ENCODE measurements around the gene ARID1B. TPM values are rescaled to one million over a fixed set of nuclear protein-coding genes. Genes with fewer than 3 reads are reported as not detected.
A peak's percentile ranks its signal among the peaks of the same experiment; 100 is the strongest.

Gene ARID1B
- total RNA-seq, 1 donor from 2014 or later = 59.3 TPM

DNA sequence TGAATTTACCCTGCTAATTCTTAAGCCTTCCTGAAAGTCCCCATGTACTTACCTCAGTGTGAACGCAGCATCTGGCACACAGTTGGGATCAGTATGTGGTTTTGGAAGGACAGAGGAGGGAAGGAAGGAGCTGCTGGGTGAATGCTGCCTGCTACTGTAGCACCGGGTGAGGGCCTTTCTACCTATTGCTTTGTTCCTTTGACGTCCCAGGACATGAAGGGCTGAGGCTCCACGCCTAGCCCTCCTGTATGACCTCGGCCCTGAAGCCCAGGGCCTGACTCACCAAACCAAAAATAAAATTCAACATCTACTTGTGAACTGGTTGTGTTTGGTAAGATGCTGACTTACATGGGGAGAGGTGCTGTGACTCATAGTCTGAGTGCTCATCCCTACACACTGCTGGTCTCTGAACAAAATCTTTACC is 51.1 kb downstream of the ARID1B start:
- H3K27me3 Mint-ChIP-seq (ENCODE audit: low read depth) = no peaks in the 10 kb centered on the region
- H3K4me1 Mint-ChIP-seq (ENCODE audit: low read depth) = peaks cover 80% of the 10 kb centered on the region
- H3K9me3 Mint-ChIP-seq (ENCODE audit: low read depth) = no peaks in the 10 kb centered on the region
- H3K27ac Mint-ChIP-seq (ENCODE audit: unreplicated experiment) = peak overlapping the region; percentile 86
- no peak for DNase-seq (ENCODE audit: low spot score)
- TF ChIP-seq, protein P1, sequence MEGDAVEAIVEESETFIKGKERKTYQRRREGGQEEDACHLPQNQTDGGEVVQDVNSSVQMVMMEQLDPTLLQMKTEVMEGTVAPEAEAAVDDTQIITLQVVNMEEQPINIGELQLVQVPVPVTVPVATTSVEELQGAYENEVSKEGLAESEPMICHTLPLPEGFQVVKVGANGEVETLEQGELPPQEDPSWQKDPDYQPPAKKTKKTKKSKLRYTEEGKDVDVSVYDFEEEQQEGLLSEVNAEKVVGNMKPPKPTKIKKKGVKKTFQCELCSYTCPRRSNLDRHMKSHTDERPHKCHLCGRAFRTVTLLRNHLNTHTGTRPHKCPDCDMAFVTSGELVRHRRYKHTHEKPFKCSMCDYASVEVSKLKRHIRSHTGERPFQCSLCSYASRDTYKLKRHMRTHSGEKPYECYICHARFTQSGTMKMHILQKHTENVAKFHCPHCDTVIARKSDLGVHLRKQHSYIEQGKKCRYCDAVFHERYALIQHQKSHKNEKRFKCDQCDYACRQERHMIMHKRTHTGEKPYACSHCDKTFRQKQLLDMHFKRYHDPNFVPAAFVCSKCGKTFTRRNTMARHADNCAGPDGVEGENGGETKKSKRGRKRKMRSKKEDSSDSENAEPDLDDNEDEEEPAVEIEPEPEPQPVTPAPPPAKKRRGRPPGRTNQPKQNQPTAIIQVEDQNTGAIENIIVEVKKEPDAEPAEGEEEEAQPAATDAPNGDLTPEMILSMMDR (IDR thresholded peaks at IDR 0.05) = no peak
- no peaks in the 10 kb centered on the region for H3K36me3 Mint-ChIP-seq (ENCODE audit: low read depth)
- no peak overlapping the region for H3K4me3 Mint-ChIP-seq (ENCODE audit: unreplicated experiment)

GRCh38 chr6:156830126-156830525 is 52.9 kb downstream of the ARID1B start:
- Mint-ChIP-seq H3K27me3 (ENCODE audit: low read depth) (no peaks in the 10 kb centered on the region), H3K4me1 (ENCODE audit: low read depth) (peaks cover 75% of the 10 kb centered on the region), H3K36me3 (ENCODE audit: low read depth) (no peaks in the 10 kb centered on the region), H3K9me3 (ENCODE audit: low read depth) (no peaks in the 10 kb centered on the region), H3K27ac (ENCODE audit: unreplicated experiment) (no peak overlapping the region), H3K4me3 (ENCODE audit: unreplicated experiment) (no peak overlapping the region)
- no peak for DNase-seq (ENCODE audit: low spot score)
- TF ChIP-seq, protein P1 (IDR thresholded peaks at IDR 0.05) = no peak

GRCh38 chr6:156832231-156832647 is 55.1 kb downstream of the ARID1B start:
- no peaks in the 10 kb centered on the region for H3K27me3 Mint-ChIP-seq (ENCODE audit: low read depth)
- H3K9me3 Mint-ChIP-seq (ENCODE audit: low read depth) = no peaks in the 10 kb centered on the region
- H3K4me3 Mint-ChIP-seq (ENCODE audit: unreplicated experiment) = no peak overlapping the region
- DNase-seq (ENCODE audit: low spot score) = no peak
- TF ChIP-seq, protein P1 (IDR thresholded peaks at IDR 0.05) = no peak
- H3K27ac Mint-ChIP-seq (ENCODE audit: unreplicated experiment) = peak overlapping the region; percentile 70
- H3K4me1 Mint-ChIP-seq (ENCODE audit: low read depth) = peaks cover 55% of the 10 kb centered on the region
- H3K36me3 Mint-ChIP-seq (ENCODE audit: low read depth) = peaks cover 1% of the 10 kb centered on the region

DNA sequence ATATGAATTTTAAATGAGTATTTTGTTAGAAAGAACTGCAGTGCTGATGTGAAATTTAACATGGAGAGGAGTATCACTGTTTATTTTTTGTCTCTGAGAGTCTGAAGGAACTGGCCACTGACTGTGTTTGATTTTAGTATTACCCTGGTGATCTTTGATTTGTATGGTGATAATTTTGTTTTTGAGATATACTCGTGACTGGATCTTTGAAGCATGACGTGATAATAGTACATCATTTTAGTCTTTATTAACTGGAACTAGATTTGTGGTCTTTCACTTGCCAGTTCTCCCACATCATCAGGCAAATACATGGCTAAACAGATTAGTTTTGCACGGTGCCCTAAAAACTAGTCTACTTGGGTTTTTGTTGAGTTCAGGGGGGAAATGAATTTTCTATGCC is 55.5 kb downstream of the ARID1B start:
- H3K36me3 Mint-ChIP-seq (ENCODE audit: low read depth) = peaks cover 1% of the 10 kb centered on the region
- H3K27ac Mint-ChIP-seq (ENCODE audit: unreplicated experiment) = peak overlapping the region; percentile 70
- TF ChIP-seq, protein P1 (IDR thresholded peaks at IDR 0.05) = no peak

DNA sequence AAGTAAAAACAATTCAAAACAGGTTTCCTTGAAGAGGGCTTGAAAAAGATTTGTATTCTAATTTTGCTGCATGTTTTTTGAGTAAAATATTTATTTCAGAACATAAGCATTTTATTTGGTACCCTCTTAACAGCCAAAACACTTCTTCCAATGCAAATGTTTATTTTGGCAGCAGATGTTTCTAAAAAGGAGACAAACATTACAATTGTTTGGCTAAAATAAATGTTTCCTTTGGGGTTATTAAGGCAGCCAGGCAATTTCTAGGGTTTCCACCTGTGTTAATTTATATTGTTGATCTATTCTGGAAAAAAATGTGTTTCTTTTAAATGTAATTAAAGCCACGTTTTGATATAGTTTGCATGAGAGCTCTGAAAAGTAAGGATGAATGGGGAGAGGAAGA is 56.6 kb downstream of the ARID1B start:
- no peak for DNase-seq (ENCODE audit: low spot score)
- H3K4me3 Mint-ChIP-seq (ENCODE audit: unreplicated experiment) = no peak overlapping the region
- peak overlapping the region; percentile 29 for H3K27ac Mint-ChIP-seq (ENCODE audit: unreplicated experiment)
- H3K9me3 Mint-ChIP-seq (ENCODE audit: low read depth) = no peaks in the 10 kb centered on the region
- TF ChIP-seq, protein P1 (IDR thresholded peaks at IDR 0.05) = no peak
- H3K27me3 Mint-ChIP-seq (ENCODE audit: low read depth) = no peaks in the 10 kb centered on the region
- H3K36me3 Mint-ChIP-seq (ENCODE audit: low read depth) = peaks cover 1% of the 10 kb centered on the region
- H3K4me1 Mint-ChIP-seq (ENCODE audit: low read depth) = peaks cover 40% of the 10 kb centered on the region

More for the DNA sequence above, 55.5 kb downstream of the ARID1B start:
- no peak for DNase-seq (ENCODE audit: low spot score)
- Mint-ChIP-seq H3K4me3 (ENCODE audit: unreplicated experiment) (no peak overlapping the region), H3K4me1 (ENCODE audit: low read depth) (peaks cover 51% of the 10 kb centered on the region), H3K27me3 (ENCODE audit: low read depth) (no peaks in the 10 kb centered on the region), H3K9me3 (ENCODE audit: low read depth) (no peaks in the 10 kb centered on the region)

All from chondrocyte (in vitro differentiated cells).